Measurements from ENCODE around the gene LCMT1.

- no peak for TF ChIP-seq CTCF (IDR thresholded peaks at IDR 0.05)
- no peak for TF ChIP-seq POLR2A (IDR thresholded peaks at IDR 0.05)
- no peak for TF ChIP-seq EP300 (IDR thresholded peaks at IDR 0.05)
These were observed 107.7 kb downstream of the LCMT1 start for GRCh38 chr16:25219070-25219737.

Data from ovary (tissue), 3 donors.